NOMO-1 treated with DMSO at 0.1 percent for 48 hours (cell line): ENCODE measurements around the gene DLG2.
"Not testable (repeated sequence)": the region's sequence is repeated elsewhere in the genome, so short reads cannot be mapped to it uniquely, and the experiment has no call there.

Experiments used
- DNase-seq: peaks from one replicate; lab custom pipeline; 2025; ENCODE audit not compliant: unreplicated experiment; lab: John Stamatoyannopoulos, UW

The DLG2 gene

GRCh38 chr11:84313830-84314359 is 1313.2 kb downstream of the DLG2 start:
- DNase-seq, result no peak

- DNase-seq, result no peak
These were observed 1316.9 kb downstream of the DLG2 start for GRCh38 chr11:84310268-84310667.

GRCh38 chr11:84308491-84308890 is 1318.7 kb downstream of the DLG2 start:
- DNase-seq, result not testable (repeated sequence)

- DNase-seq, result no peak
These were observed 1327.1 kb downstream of the DLG2 start for GRCh38 chr11:84300092-84300491.

- DNase-seq, result no peak
These were observed 1329.6 kb downstream of the DLG2 start for GRCh38 chr11:84297570-84297969.

- DNase-seq, result no peak
These were observed 1331.3 kb downstream of the DLG2 start for GRCh38 chr11:84295815-84296214.

GRCh38 chr11:84292955-84293354 is 1334.2 kb downstream of the DLG2 start:
- DNase-seq, result no peak

- DNase-seq, result no peak
These were observed 1335.1 kb downstream of the DLG2 start for GRCh38 chr11:84292006-84292405.

GRCh38 chr11:84290647-84291046 is 1336.5 kb downstream of the DLG2 start:
- DNase-seq, result no peak

GRCh38 chr11:84289381-84289906 is 1337.7 kb downstream of the DLG2 start:
- no peak for DNase-seq

- DNase-seq, result no peak
These were observed 1353.6 kb downstream of the DLG2 start for GRCh38 chr11:84273541-84273940.

- DNase-seq, result no peak
These were observed 1356.7 kb downstream of the DLG2 start for GRCh38 chr11:84270466-84270865.

- DNase-seq, result no peak
These were observed 1363.1 kb downstream of the DLG2 start for GRCh38 chr11:84264066-84264465.

GRCh38 chr11:84261707-84262106 is 1365.4 kb downstream of the DLG2 start:
- DNase-seq, result no peak

- no peak for DNase-seq
These were observed 1366.3 kb downstream of the DLG2 start for GRCh38 chr11:84260862-84261261.

- DNase-seq, result no peak
These were observed 1370.5 kb downstream of the DLG2 start for GRCh38 chr11:84256618-84257017.

GRCh38 chr11:84255483-84255882 is 1371.7 kb downstream of the DLG2 start:
- DNase-seq, result no peak

GRCh38 chr11:84250834-84251613 is 1376.1 kb downstream of the DLG2 start:
- no peak for DNase-seq

- DNase-seq, result peak; percentile 24
These were observed 1377.6 kb downstream of the DLG2 start for GRCh38 chr11:84249344-84250135.

GRCh38 chr11:84247926-84248325 is 1379.2 kb downstream of the DLG2 start:
- DNase-seq, result no peak

GRCh38 chr11:84247129-84247528 is 1380.0 kb downstream of the DLG2 start:
- no peak for DNase-seq
